H1 (cell line): Measurements from ENCODE around the gene SOX8. TPM values are rescaled to one million over a fixed set of nuclear protein-coding genes. Genes with fewer than 3 reads are reported as not detected.

Experiments
- CTCF ChIA-PET: fragments of 300-600 bp; sonication (Branson Sonifier 250); formaldehyde crosslinking; loops from one replicate; lab custom pipeline; 2021; ENCODE audit not compliant: partially characterized antibody; lab: Charles Lee
- POLR2A ChIA-PET: fragments of 300-600 bp; sonication (Branson Sonifier 250); formaldehyde crosslinking; loops from one replicate; lab custom pipeline; 2021; ENCODE audit warnings: inconsistent platforms; ENCODE audit not compliant: partially characterized antibody; lab: Charles Lee
- DNase-seq, 2 experiments: peaks; one replicate each; pipeline versions ENCODE4 v3.0.0 to v3.0.0-alpha.2; 2010 to 2022; ENCODE audit warnings: low spot score in 2 of 2, low read depth in 1 of 2, mixed read lengths in 1 of 2
- FAIRE-seq: peaks from 2 replicates; lab custom pipeline; 2011; peaks lifted over from hg19 to GRCh38; lab: Jason Lieb, UNC
- H2AFZ ChIP-seq: 2 replicates; pipeline ENCODE4 v1.8.1; 2012; ENCODE audit warnings: low read length, inconsistent platforms
- H2AK5ac ChIP-seq: 2 replicates; pipeline ENCODE4 v1.6.1; 2013; ENCODE audit warnings: low read depth, low read length
- H2BK120ac ChIP-seq: replicated peaks from 2 replicates; pipeline ENCODE3; 2013; ENCODE audit warnings: low read depth, low read length, inconsistent platforms
- H2BK12ac ChIP-seq: 2 replicates; pipeline ENCODE4 v1.6.1; 2013; ENCODE audit warnings: low read depth, low read length
- H2BK15ac ChIP-seq: 2 replicates; pipeline ENCODE4 v1.6.1; 2013; ENCODE audit warnings: low read length
- H2BK20ac ChIP-seq: 2 replicates; pipeline ENCODE4 v1.6.1; 2013; ENCODE audit warnings: low read length
- H2BK5ac ChIP-seq: 2 replicates; pipeline ENCODE4 v1.6.1; 2013; ENCODE audit warnings: low read depth, low read length
- H3K14ac ChIP-seq: 2 replicates; pipeline ENCODE4 v1.6.1; 2013; ENCODE audit warnings: inconsistent platforms; ENCODE audit not compliant: insufficient read length
- H3K18ac ChIP-seq: 2 replicates; pipeline ENCODE4 v1.6.1; 2013; ENCODE audit warnings: low read length; ENCODE audit errors: extremely low read depth
- H3K23ac ChIP-seq: 2 replicates; pipeline ENCODE4 v1.6.1; 2013; ENCODE audit warnings: inconsistent platforms; ENCODE audit not compliant: insufficient read length
- H3K23me2 ChIP-seq: 2 replicates; pipeline ENCODE4 v1.6.1; 2013; ENCODE audit warnings: low read depth, low read length
- H3K27ac ChIP-seq: 2 replicates; pipeline ENCODE4 v1.6.1; 2011; ENCODE audit warnings: low read depth, low read length, inconsistent platforms
- H3K27me3 ChIP-seq, 4 experiments: replicated peaks in 1 of 4; 1 replicate in 1 of 4; 2 replicates in 3 of 4; pipeline versions ENCODE4 v1.6.1 to v1.8.1; 2011 to 2013; ENCODE audit warnings: low read length in 3 of 4, mild to moderate bottlenecking in 3 of 4, inconsistent platforms in 2 of 4, mixed read lengths in 2 of 4, moderate library complexity in 1 of 4; ENCODE audit not compliant: control insufficient read depth in 3 of 4, insufficient read depth in 3 of 4; ENCODE audit errors: extremely low read depth in 1 of 4
- H3K36me3 ChIP-seq, 4 experiments: 2 replicates each; pipeline versions ENCODE4 v1.6.1 to v1.8.1; 2011 to 2013; ENCODE audit warnings: mild to moderate bottlenecking in 4 of 4, low read length in 3 of 4, moderate library complexity in 2 of 4, control low read depth in 1 of 4, inconsistent platforms in 1 of 4; ENCODE audit not compliant: insufficient read depth in 4 of 4, control insufficient read depth in 2 of 4
- H3K4ac ChIP-seq: replicated peaks from 2 replicates; pipeline ENCODE3; 2013; ENCODE audit warnings: low read length, low read depth, mixed read lengths, inconsistent platforms; ENCODE audit not compliant: insufficient read length
- H3K4me1 ChIP-seq, 4 experiments: replicated peaks in 1 of 4; 1 replicate in 1 of 4; 2 replicates in 3 of 4; pipeline versions ENCODE4 v1.6.1 to v1.8.1; 2011 to 2013; ENCODE audit warnings: low read length in 3 of 4, inconsistent platforms in 2 of 4, mixed read lengths in 1 of 4; ENCODE audit not compliant: insufficient read depth in 4 of 4, control insufficient read depth in 3 of 4
- H3K4me2 ChIP-seq, 2 experiments: 2 replicates each; pipeline versions ENCODE4 v1.6.1 to v1.8.1; 2011 to 2013; ENCODE audit warnings: low read depth in 2 of 2, low read length in 2 of 2, control low read depth in 1 of 2, inconsistent platforms in 1 of 2, mild to moderate bottlenecking in 1 of 2; ENCODE audit not compliant: insufficient read depth in 1 of 2
- H3K4me3 ChIP-seq, 4 experiments: fragments of 200-600, 300-600 bp in 1 of 4; sonication (generic), shearing (Covaris generic), sonication (Bioruptor Twin) in 1 of 4; 2 replicates each; pipeline versions ENCODE4 v1.5.1 to v1.8.1; 2011 to 2016; ENCODE audit warnings: low read length in 4 of 4, low read depth in 3 of 4, control low read depth in 2 of 4, inconsistent platforms in 2 of 4, mild to moderate bottlenecking in 2 of 4, mixed read lengths in 1 of 4, moderate library complexity in 1 of 4; ENCODE audit not compliant: insufficient read depth in 2 of 4; ENCODE audit errors: extremely low read depth in 1 of 4
- H3K56ac ChIP-seq: replicated peaks from 2 replicates; pipeline ENCODE3; 2013; ENCODE audit warnings: low read depth, mild to moderate bottlenecking, mixed read lengths, low read length, inconsistent platforms; ENCODE audit not compliant: insufficient read length
- H3K79me1 ChIP-seq: 2 replicates; pipeline ENCODE4 v1.6.1; 2013; ENCODE audit warnings: low read depth, low read length, control low read depth
- H3K79me2 ChIP-seq, 2 experiments: 2 replicates each; pipeline versions ENCODE4 v1.6.1 to v1.8.1; 2012 to 2013; ENCODE audit warnings: low read length in 2 of 2, mild to moderate bottlenecking in 2 of 2, inconsistent platforms in 1 of 2; ENCODE audit not compliant: insufficient read depth in 2 of 2, control insufficient read depth in 1 of 2
- H3K9ac ChIP-seq, 4 experiments: replicated peaks in 1 of 4; 1 replicate in 1 of 4; 2 replicates in 3 of 4; pipeline versions ENCODE4 v1.6.1 to v1.8.1; 2011 to 2013; ENCODE audit warnings: low read depth in 3 of 4, low read length in 3 of 4, control low read depth in 2 of 4, mild to moderate bottlenecking in 2 of 4, moderate library complexity in 2 of 4, inconsistent platforms in 1 of 4; ENCODE audit errors: extremely low read depth in 1 of 4
- H3K9me3 ChIP-seq, 2 experiments: 2 replicates each; pipeline versions ENCODE4 v1.6.1 to v1.8.1; 2012 to 2013; ENCODE audit warnings: mild to moderate bottlenecking in 2 of 2, moderate library complexity in 2 of 2, control low read depth in 1 of 2, inconsistent platforms in 1 of 2, low read depth in 1 of 2, low read length in 1 of 2, mixed read lengths in 1 of 2; ENCODE audit not compliant: insufficient read depth in 2 of 2
- H4K20me1 ChIP-seq, 2 experiments: replicated peaks in 1 of 2; 2 replicates each; pipeline versions ENCODE3 to v1.8.1; 2011 to 2013; ENCODE audit warnings: inconsistent platforms in 2 of 2, low read length in 2 of 2, mild to moderate bottlenecking in 1 of 2; ENCODE audit not compliant: insufficient read depth in 2 of 2, control insufficient read depth in 1 of 2
- H4K5ac ChIP-seq: 2 replicates; pipeline ENCODE4 v1.6.1; 2013; ENCODE audit warnings: low read length, low read depth, mixed read lengths, inconsistent platforms; ENCODE audit not compliant: insufficient read length
- H4K8ac ChIP-seq: 2 replicates; pipeline ENCODE4 v1.8.0; 2013; ENCODE audit warnings: mild to moderate bottlenecking, moderate library complexity, low read length, inconsistent platforms; ENCODE audit not compliant: insufficient read depth; ENCODE audit errors: extremely low read depth
- H4K91ac ChIP-seq: replicated peaks from 2 replicates; pipeline ENCODE3; 2013; ENCODE audit warnings: low read length, mixed read lengths, inconsistent platforms; ENCODE audit not compliant: insufficient read length
- TCF12 ChIP-seq: IDR thresholded peaks from 2 replicates; pipeline ENCODE4 v1.6.1; 2011; ENCODE audit warnings: low read depth, mild to moderate bottlenecking, low read length
- USF2 ChIP-seq: IDR thresholded peaks from 2 replicates; pipeline ENCODE4 v1.6.1; 2011; ENCODE audit warnings: low read length, improper control_type of control experiment
- YY1 ChIP-seq: IDR thresholded peaks from 2 replicates; pipeline ENCODE4 v1.6.1; 2011; ENCODE audit warnings: low read depth, mild to moderate bottlenecking, low read length
- WGBS, 2 experiments: shearing (Covaris generic) in 1 of 2; methylation state at CpG; one replicate each; pipeline versions ENCODE4 v1.1.6 to v1.1.7; 2013 to 2015; ENCODE audit warnings: low lambda C conversion rate in 2 of 2, mixed read lengths in 2 of 2, inconsistent platforms in 1 of 2, low coverage in 1 of 2, missing lambda C conversion rate in 1 of 2; ENCODE audit not compliant: insufficient replicate concordance in 2 of 2, insufficient coverage in 1 of 2, insufficient read length in 1 of 2; ENCODE audit errors: extremely low coverage in 1 of 2, missing lambda C conversion rate in 1 of 2; 5-methylcytosine and 5-hydroxymethylcytosine counted together
- polyA plus RNA-seq, 7 experiments: library from polyadenylated mRNA; depleted of rRNA in 3 of 7; stranded (reverse) in 5 of 7; unstranded in 2 of 7; fragments of >200 nt in 5 of 7; fragments of 200-250 nt in 2 of 7; gene quantifications; 1 replicate in 5 of 7; 2 replicates in 1 of 7; 4 replicates in 1 of 7; pipeline versions ENCODE4 v1.2.1 to v1.2.3, GENCODE V29; 2011 to 2013; ENCODE audit warnings: missing spikeins in 2 of 7, mixed read lengths in 2 of 7
- total RNA-seq: library from RNA; stranded (reverse); fragmentation: NEBNext Ultra II Directional; extraction: Animal tissue kit (Norgen Biotek cat#: 25700); gene quantifications from 2 replicates; pipeline ENCODE4 v1.2.1, GENCODE V29; 2021

The SOX8 gene
- total and polyA plus RNA-seq, 2 of the 8 experiments (the other 6 are each of a cell fraction or from before 2014, with no cell fraction given), result 2.2 to 5.7 TPM

- no peak overlapping the region for H2AK5ac ChIP-seq
- H2BK120ac ChIP-seq, result no peak overlapping the region
- H3K9me3 ChIP-seq, result peaks cover 0 to 4% of the 10 kb centered on the region in 2 experiments; a peak in 1 of 4 replicates
- no peak overlapping the region for H2BK5ac ChIP-seq
- no peak overlapping the region for H3K56ac ChIP-seq
- ChIA-PET POLR2A (no interaction called here), CTCF (interaction anchor here (0.5 kb wide), 1 partner anchor 107 kb away, joined by 3 read pairs; no protein-coding TSS in a partner anchor)
- no peaks in the 10 kb centered on the region; the same call in 1 of the 2 replicates for H3K79me1 ChIP-seq
- peaks cover 0 to 21% (median 13%) of the 10 kb centered on the region in 4 experiments; a peak in 6 of 7 replicates for H3K27me3 ChIP-seq
- no peak overlapping the region for H4K5ac ChIP-seq
- H2AFZ ChIP-seq, result no peak overlapping the region
- H3K23ac ChIP-seq, result no peak overlapping the region
- H3K79me2 ChIP-seq, result no peaks in the 10 kb centered on the region
- DNase-seq (no peak), FAIRE-seq (no peak)
- H3K4ac ChIP-seq, result no peak overlapping the region
- H4K20me1 ChIP-seq, result peaks cover 0 to 4% of the 10 kb centered on the region in 2 experiments
- 90% methylated on average over 20 of the region's 20 CpGs; no CpG with 5 or more reads in 1 of the 2 experiments for WGBS, 2 experiments
- no peaks in the 10 kb centered on the region for H3K36me3 ChIP-seq
- no peak overlapping the region for H3K9ac ChIP-seq
- peaks cover 0 to 10% (median 5%) of the 10 kb centered on the region in 4 experiments; a peak in 6 of 7 replicates for H3K4me1 ChIP-seq
- no peak overlapping the region for H2BK12ac ChIP-seq
- H3K23me2 ChIP-seq, result peaks cover 4% of the 10 kb centered on the region; the same call in 1 of the 2 replicates
- H3K4me2 ChIP-seq, result no peak overlapping the region
- no peak overlapping the region for H3K4me3 ChIP-seq
- H3K18ac ChIP-seq, result no peak overlapping the region
- H3K14ac ChIP-seq, result no peak overlapping the region
- no peak overlapping the region for H2BK20ac ChIP-seq
- no peak overlapping the region for H2BK15ac ChIP-seq
- H3K27ac ChIP-seq, result no peak overlapping the region
- no peak overlapping the region for H4K91ac ChIP-seq
- H4K8ac ChIP-seq, result no peak overlapping the region
- TF ChIP-seq TCF12 (no peak), YY1 (no peak), USF2 (no peak)
These were observed 14.5 kb upstream of the SOX8 start for GRCh38 chr16:967077-967541.
